HCT116 (cell line): ENCODE results near the gene TMEM123. TPM values are rescaled to one million over a fixed set of nuclear protein-coding genes. Genes with fewer than 3 reads are reported as not detected.

Source experiments
- ATAC-seq: fragments of 200-7000 bp; cut with Tn5 transposase; 2 replicates; pipeline ENCODE4 v1.9.1; 2020; ENCODE audit warnings: mild to moderate bottlenecking, moderate library complexity
- BruUV-seq: library from RNA; stranded (reverse); fragments of 400-500 nt; replicated peaks from 2 replicates; lab custom pipeline; 2021; lab: Mats Ljungman, UMichigan
- CTCF ChIA-PET: fragments of 300-600 bp; sonication (Branson Sonifier 250); formaldehyde crosslinking; loops from one replicate; lab custom pipeline; 2021; ENCODE audit warnings: antibody characterized with exemption; lab: Charles Lee
- POLR2A ChIA-PET: fragments of 300-600, 350-600 bp; sonication (Branson Sonifier 250); formaldehyde crosslinking; loops from one replicate; lab custom pipeline; 2021; ENCODE audit warnings: antibody characterized with exemption; lab: Charles Lee
- RAD21 ChIA-PET, 2 experiments: fragments of 300-600 bp; sonication (Branson Sonifier 250); formaldehyde crosslinking; loops; one replicate each; lab custom pipeline; 2023; ENCODE audit warnings: low total read pairs in 2 of 2; ENCODE audit not compliant: uncharacterized antibody in 2 of 2, unreplicated experiment in 2 of 2, low non-redundant PET in 1 of 2; lab: Charles Lee
- DNase-seq: peaks from one replicate; pipeline ENCODE4 v3.0.0-alpha.2; 2010; ENCODE audit warnings: low read depth, low spot score
- H2AFZ ChIP-seq: fragments of 200-600 bp; shearing (Covaris generic), sonication (generic); 2 replicates; pipeline ENCODE4 v1.6.1; 2017; ENCODE audit warnings: low read depth, mixed run types, mixed read lengths, antibody characterized with exemption, low read length; ENCODE audit not compliant: poor library complexity, severe bottlenecking
- H3K27ac ChIP-seq: 2 replicates; pipeline ENCODE4 v1.5.1; 2012; ENCODE audit warnings: low read depth, low read length
- H3K27me3 ChIP-seq: fragments of 200-600 bp; sonication (generic); 2 replicates; pipeline ENCODE4 v1.6.1; 2016; ENCODE audit warnings: mixed run types, low read length, mixed read lengths; ENCODE audit not compliant: insufficient read depth
- H3K36me3 ChIP-seq, 2 experiments: fragments of 200-500 bp in 1 of 2; fragments of 200-600 bp in 1 of 2; sonication (Bioruptor generic) in 1 of 2; sonication (generic) in 1 of 2; 2 replicates each; pipeline versions ENCODE4 v1.5.1 to v1.6.1; 2014 to 2016; ENCODE audit warnings: low read length in 2 of 2, inconsistent platforms in 1 of 2, mixed read lengths in 1 of 2, mixed run types in 1 of 2; ENCODE audit not compliant: insufficient read depth in 2 of 2, control insufficient read depth in 1 of 2
- H3K4me1 ChIP-seq, 2 experiments: fragments of 200-600 bp in 1 of 2; sonication (generic) in 1 of 2; 2 replicates each; pipeline versions ENCODE4 v1.5.1 to v1.6.1; 2012 to 2017; ENCODE audit warnings: low read length in 2 of 2, inconsistent platforms in 1 of 2, mild to moderate bottlenecking in 1 of 2, mixed read lengths in 1 of 2, mixed run types in 1 of 2, moderate library complexity in 1 of 2; ENCODE audit not compliant: insufficient read depth in 2 of 2, control insufficient read depth in 1 of 2
- H3K4me2 ChIP-seq: fragments of 200-600 bp; sonication (generic); 2 replicates; pipeline ENCODE4 v1.6.1; 2017; ENCODE audit warnings: mixed run types, low read length, mixed read lengths
- H3K4me3 ChIP-seq, 2 experiments: fragments of 200-600 bp in 1 of 2; sonication (generic) in 1 of 2; replicated peaks in 1 of 2; 2 replicates each; pipeline ENCODE4 v1.5.1; 2011 to 2016; ENCODE audit warnings: low read length in 2 of 2, control low read depth in 1 of 2, low read depth in 1 of 2, mild to moderate bottlenecking in 1 of 2, mixed read lengths in 1 of 2, mixed run types in 1 of 2
- H3K79me2 ChIP-seq: fragments of 200-600 bp; sonication (generic); 2 replicates; pipeline ENCODE4 v1.6.1; 2017; ENCODE audit warnings: mild to moderate bottlenecking, mixed run types, low read length, moderate library complexity, mixed read lengths; ENCODE audit not compliant: insufficient read depth
- H3K9ac ChIP-seq: fragments of 200-600 bp; sonication (generic); 2 replicates; pipeline ENCODE4 v1.6.1; 2016; ENCODE audit warnings: low read length, mixed read lengths
- H3K9me2 ChIP-seq: fragments of 200-600 bp; sonication (generic), shearing (Covaris generic); 2 replicates; pipeline ENCODE4 v1.6.1; 2017; ENCODE audit warnings: mixed run types, mild to moderate bottlenecking, moderate library complexity; ENCODE audit not compliant: insufficient read depth
- H3K9me3 ChIP-seq, 2 experiments: fragments of 200-500 bp in 1 of 2; fragments of 200-600 bp in 1 of 2; sonication (Bioruptor generic) in 1 of 2; sonication (generic) in 1 of 2; 2 replicates each; pipeline ENCODE4 v1.6.1; 2014 to 2017; ENCODE audit warnings: low read length in 2 of 2, mixed read lengths in 2 of 2, inconsistent platforms in 1 of 2, low read depth in 1 of 2, mild to moderate bottlenecking in 1 of 2, mixed run types in 1 of 2, moderate library complexity in 1 of 2; ENCODE audit not compliant: control insufficient read depth in 1 of 2, insufficient read depth in 1 of 2
- H4K20me1 ChIP-seq: fragments of 200-600 bp; sonication (generic), shearing (Covaris generic); 2 replicates; pipeline ENCODE4 v1.6.1; 2017; ENCODE audit warnings: mixed run types, mild to moderate bottlenecking, moderate library complexity; ENCODE audit not compliant: insufficient read depth
- ATF3 ChIP-seq: IDR thresholded peaks from 2 replicates; pipeline ENCODE4 v1.6.1; 2012
- CEBPB ChIP-seq: IDR thresholded peaks from 2 replicates; pipeline ENCODE4 v1.6.1; 2012; ENCODE audit warnings: low read depth
- EGR1 ChIP-seq: IDR thresholded peaks from 2 replicates; pipeline ENCODE4 v1.6.1; 2012; ENCODE audit warnings: low read depth
- ELF1 ChIP-seq: IDR thresholded peaks from 2 replicates; pipeline ENCODE4 v1.6.1; 2012; ENCODE audit warnings: low read depth, borderline replicate concordance
- EZH2 ChIP-seq: fragments of 200-600 bp; sonication (generic); IDR thresholded peaks from 2 replicates; pipeline ENCODE4 v1.6.1; 2017; ENCODE audit warnings: antibody characterized with exemption, mixed run types
- FOSL1 ChIP-seq: IDR thresholded peaks from 2 replicates; pipeline ENCODE4 v1.6.1; 2012; ENCODE audit warnings: low read depth
- POLR2A ChIP-seq: IDR thresholded peaks from 2 replicates; pipeline ENCODE4 v1.7.0; 2011; ENCODE audit warnings: borderline replicate concordance; ENCODE audit not compliant: insufficient read depth, insufficient read length; ENCODE audit errors: extremely low read depth
- RAD21 ChIP-seq: IDR thresholded peaks from 2 replicates; pipeline ENCODE4 v1.6.1; 2012; ENCODE audit warnings: low read depth, mild to moderate bottlenecking
- SIN3A ChIP-seq: IDR thresholded peaks from 2 replicates; pipeline ENCODE4 v1.6.1; 2012; ENCODE audit warnings: low read depth
- SP1 ChIP-seq: IDR thresholded peaks from 2 replicates; pipeline ENCODE4 v1.6.1; 2012; ENCODE audit warnings: low read depth
- ZNF274 ChIP-seq: fragments of 200-500 bp; sonication (Bioruptor generic); IDR thresholded peaks from 2 replicates; pipeline ENCODE4 v1.6.1; 2014; ENCODE audit warnings: mild to moderate bottlenecking, low read depth, low read length, inconsistent platforms
- intact Hi-C: fragments of 100-400 bp; cut with micrococcal nuclease; formaldehyde crosslinking; loops from 2 replicates; pipeline ENCODE4 v1.10.0; 2022
- total RNA-seq: library from RNA; stranded (reverse); gene quantifications from one replicate; pipeline ENCODE4 v1.2.1, GENCODE V29; 2021; ENCODE audit not compliant: unreplicated experiment
- TF ChIP-seq, protein P1 (sequence below): IDR thresholded peaks from 2 replicates; pipeline ENCODE4 v1.6.1; 2012

Gene TMEM123
- total RNA-seq, 1 experiment from 2014 or later = 217 TPM

DNA sequence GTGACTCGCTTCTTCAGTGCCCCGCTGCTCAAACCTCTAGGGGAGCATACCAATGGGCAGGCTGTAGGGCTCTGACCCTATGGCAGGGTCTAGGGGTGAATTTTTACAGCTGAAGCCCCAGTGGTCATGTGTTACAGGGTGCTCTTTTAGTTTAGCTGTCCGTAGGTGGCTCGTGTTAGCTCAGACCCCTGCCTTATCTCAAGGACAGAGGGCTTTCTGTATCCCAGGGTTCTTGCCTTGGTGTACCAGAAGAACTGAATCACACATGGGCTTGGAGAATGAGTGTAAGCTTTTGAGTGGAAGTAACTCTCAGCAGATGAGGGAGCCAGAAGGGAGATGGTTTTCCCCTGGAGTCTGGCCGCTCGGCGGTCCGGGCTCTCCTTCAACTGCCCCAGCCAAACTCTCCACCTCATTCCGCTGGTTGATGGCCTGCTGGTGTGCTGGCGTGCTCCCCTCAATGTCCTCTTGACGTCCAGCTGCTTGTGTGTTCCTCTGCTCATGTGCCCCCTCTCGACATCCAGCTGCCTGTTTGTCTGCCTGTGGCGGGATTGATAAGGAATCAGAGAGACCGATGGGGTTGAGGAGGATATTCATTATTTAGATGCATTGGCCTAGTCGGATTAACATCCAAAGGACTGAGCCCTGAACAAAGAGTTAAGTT, 68.0 kb downstream of the TMEM123 start:
- no peaks in the 10 kb centered on the region for H3K9me3 ChIP-seq
- intact Hi-C loops = no loop called here
- no peak overlapping the region for H2AFZ ChIP-seq
- H3K27me3 ChIP-seq = no peaks in the 10 kb centered on the region
- no peak overlapping the region for H3K4me3 ChIP-seq
- ChIA-PET CTCF (no interaction called here), POLR2A (no interaction called here), RAD21 (no interaction called here)
- TF ChIP-seq ELF1 (no peak), SIN3A (no peak), FOSL1 (no peak), CEBPB (no peak), SP1 (no peak), RAD21 (no peak), ZNF274 (no peak), ATF3 (no peak), EZH2 (no peak), EGR1 (no peak)
- TF ChIP-seq, protein P1, sequence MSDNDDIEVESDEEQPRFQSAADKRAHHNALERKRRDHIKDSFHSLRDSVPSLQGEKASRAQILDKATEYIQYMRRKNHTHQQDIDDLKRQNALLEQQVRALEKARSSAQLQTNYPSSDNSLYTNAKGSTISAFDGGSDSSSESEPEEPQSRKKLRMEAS = no peak
- ATAC-seq = no peak
- H3K36me3 ChIP-seq = peaks cover 8 to 10% of the 10 kb centered on the region in 2 experiments; a peak in 3 of 4 replicates
- no TSS peak for BruUV-seq
- no peaks in the 10 kb centered on the region for H3K79me2 ChIP-seq
- no peak overlapping the region for H3K9ac ChIP-seq
- H4K20me1 ChIP-seq = no peaks in the 10 kb centered on the region
- no peak overlapping the region for H3K27ac ChIP-seq
- H3K9me2 ChIP-seq = no peaks in the 10 kb centered on the region
- H3K4me1 ChIP-seq = no peaks in the 10 kb centered on the region; a peak in 1 of 4 replicates
- no peak for DNase-seq
- H3K4me2 ChIP-seq = no peak overlapping the region

DNA sequence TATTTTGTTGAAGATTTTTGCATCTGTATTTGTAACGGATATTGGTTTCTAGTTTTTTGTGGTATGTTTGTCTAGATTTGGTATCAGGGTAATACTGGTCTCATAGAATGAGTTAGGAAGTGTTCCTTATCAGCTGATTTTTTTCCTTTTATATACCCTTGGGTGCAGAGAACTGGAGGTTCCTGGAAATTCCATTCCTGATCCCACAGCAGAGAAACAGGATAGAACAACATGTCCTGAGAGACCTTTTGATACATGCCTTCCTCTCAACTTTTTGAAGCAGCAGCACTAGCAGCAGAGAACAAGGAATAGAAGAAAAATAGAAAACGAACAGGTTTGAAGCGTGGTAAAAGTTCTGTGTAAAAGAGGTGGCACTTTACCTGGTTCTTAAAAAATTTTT, 68.7 kb downstream of the TMEM123 start:
- POLR2A ChIA-PET = no interaction called here
- CTCF ChIA-PET = no interaction called here
- peaks cover 13% of the 10 kb centered on the region in 2 experiments for H3K36me3 ChIP-seq

More for the DNA sequence above, 68.7 kb downstream of the TMEM123 start:
- no peaks in the 10 kb centered on the region for H3K9me3 ChIP-seq
- BruUV-seq = no TSS peak
- intact Hi-C loops = no loop called here
- no peak overlapping the region for H3K4me2 ChIP-seq
- no peaks in the 10 kb centered on the region for H3K9me2 ChIP-seq
- RAD21 ChIA-PET = no interaction called here
- no peak overlapping the region for H2AFZ ChIP-seq
- ATAC-seq = no peak
- no peak overlapping the region for H3K4me3 ChIP-seq
- DNase-seq = no peak
- no peak overlapping the region for H3K27ac ChIP-seq
- no peaks in the 10 kb centered on the region for H3K27me3 ChIP-seq
- H3K4me1 ChIP-seq = no peaks in the 10 kb centered on the region
- TF ChIP-seq ZNF274 (no peak), POLR2A (no peak)
- no peak overlapping the region for H3K9ac ChIP-seq
- no peaks in the 10 kb centered on the region for H3K79me2 ChIP-seq
- no peaks in the 10 kb centered on the region for H4K20me1 ChIP-seq
